NB4 (cell line): ENCODE measurements around the gene MEGF6.

Source experiments
- DNase-seq: peaks from one replicate; pipeline ENCODE4 v3.0.0; 2010; ENCODE audit warnings: low read depth
- H3K4me3 ChIP-seq: one replicate; pipeline ENCODE4 v1.5.1; 2011; ENCODE audit warnings: mild to moderate bottlenecking, low read depth, low read length, moderate library complexity
- CTCF ChIP-seq: IDR thresholded peaks from one replicate; pipeline ENCODE4 v1.5.1; 2012; ENCODE audit warnings: low read depth, low read length
- MAX ChIP-seq: IDR thresholded peaks from 2 replicates; pipeline ENCODE4 v1.6.1; 2011; ENCODE audit warnings: low read depth, low read length
- MYC ChIP-seq: IDR thresholded peaks from 2 replicates; pipeline ENCODE4 v1.6.1; 2011; ENCODE audit warnings: low read depth, low read length
- POLR2A ChIP-seq: IDR thresholded peaks from 2 replicates; pipeline ENCODE4 v1.6.1; 2011; ENCODE audit warnings: mild to moderate bottlenecking; ENCODE audit not compliant: insufficient read length; ENCODE audit errors: extremely low read depth

Gene MEGF6

GRCh38 chr1:3443807-3444206, 167.5 kb downstream of the MEGF6 start:
- DNase-seq = no peak
- TF ChIP-seq POLR2A (no peak), MYC (no peak), MAX (no peak), CTCF (no peak)
- no peak overlapping the region for H3K4me3 ChIP-seq

GRCh38 chr1:3442901-3443300, 168.4 kb downstream of the MEGF6 start:
- TF ChIP-seq MYC (no peak), POLR2A (no peak), MAX (no peak), CTCF (no peak)
- DNase-seq = no peak

GRCh38 chr1:3442331-3442730, 169.0 kb downstream of the MEGF6 start:
- H3K4me3 ChIP-seq = no peak overlapping the region
- TF ChIP-seq POLR2A (no peak), MAX (no peak), MYC (no peak), CTCF (no peak)
- DNase-seq = no peak

More at GRCh38 chr1:3442901-3443300, 168.4 kb downstream of the MEGF6 start:
- H3K4me3 ChIP-seq = no peak overlapping the region

- TF ChIP-seq POLR2A = no peak
- no peak for TF ChIP-seq CTCF
- no peak for TF ChIP-seq MAX
- TF ChIP-seq MYC = no peak
- DNase-seq = no peak
- H3K4me3 ChIP-seq = no peak overlapping the region
These were observed 169.4 kb downstream of the MEGF6 start for GRCh38 chr1:3441880-3442279.

GRCh38 chr1:3441410-3441847, 169.9 kb downstream of the MEGF6 start:
- TF ChIP-seq MAX (no peak), POLR2A (no peak), MYC (no peak), CTCF (no peak)
- DNase-seq = no peak
- H3K4me3 ChIP-seq = no peak overlapping the region
